CD4-positive, alpha-beta T cell treated with Interleukin-17A for 1 hour (primary cell): ENCODE data around the gene PARD3B.
"Not testable (repeated sequence)": the region's sequence is repeated elsewhere in the genome, so short reads cannot be mapped to it uniquely, and the experiment has no call there.

ENCODE experiments used
- DNase-seq: peaks from one replicate; pipeline ENCODE4 v3.0.0-alpha.2; 2020

The PARD3B gene

GRCh38 chr2:205169464-205169863, 624.2 kb downstream of the PARD3B start:
- no peak for DNase-seq

- no peak for DNase-seq
Measured at GRCh38 chr2:205170399-205170798, 625.1 kb downstream of the PARD3B start.

- no peak for DNase-seq
Measured at GRCh38 chr2:205171261-205171940, 626.1 kb downstream of the PARD3B start.

GRCh38 chr2:205175831-205176230, 630.6 kb downstream of the PARD3B start:
- no peak for DNase-seq

- DNase-seq = no peak
Measured at GRCh38 chr2:205176546-205176945, 631.3 kb downstream of the PARD3B start.

GRCh38 chr2:205177546-205177945, 632.3 kb downstream of the PARD3B start:
- DNase-seq = no peak

GRCh38 chr2:205180730-205181129, 635.5 kb downstream of the PARD3B start:
- DNase-seq = no peak

DNA sequence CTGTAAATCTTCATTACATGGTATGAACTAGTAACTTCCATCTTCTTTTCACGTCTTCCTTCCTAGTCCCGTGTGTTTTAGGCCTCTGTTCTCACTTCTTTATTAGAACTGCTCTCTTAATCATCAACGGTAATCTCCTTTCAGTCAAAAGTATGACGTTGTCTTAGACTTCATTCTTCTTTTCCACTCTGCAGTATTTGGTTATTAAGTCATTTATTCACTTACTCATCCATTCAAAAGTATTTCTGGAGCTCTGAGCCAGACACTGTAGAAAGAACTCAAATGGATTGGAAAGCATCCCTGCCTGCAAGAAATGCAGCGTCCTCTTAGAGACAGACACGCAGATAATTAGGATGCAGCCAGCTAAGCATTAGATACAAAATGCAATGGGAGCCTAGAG, 642.5 kb downstream of the PARD3B start:
- DNase-seq = no peak

GRCh38 chr2:205188239-205189138, 643.2 kb downstream of the PARD3B start:
- DNase-seq = no peak

DNA sequence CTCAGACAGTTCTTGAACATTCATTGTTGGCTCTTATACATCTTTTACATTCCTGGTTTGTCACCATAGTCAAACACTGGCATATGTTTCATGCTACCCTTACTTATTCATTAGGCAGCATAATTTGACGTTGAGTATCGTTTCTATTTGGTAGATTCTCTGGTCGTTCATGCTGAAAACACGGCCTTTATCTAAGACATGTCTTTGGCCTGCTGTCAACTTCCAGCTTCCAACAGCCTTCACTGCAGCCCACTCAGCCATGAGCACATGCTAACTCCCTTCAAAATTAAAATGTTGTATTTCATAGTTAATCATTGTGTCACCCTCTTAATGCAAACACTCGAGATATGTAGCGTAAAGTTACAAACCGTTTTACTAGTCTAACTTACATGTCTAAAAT, 644.0 kb downstream of the PARD3B start:
- DNase-seq = no peak

DNA sequence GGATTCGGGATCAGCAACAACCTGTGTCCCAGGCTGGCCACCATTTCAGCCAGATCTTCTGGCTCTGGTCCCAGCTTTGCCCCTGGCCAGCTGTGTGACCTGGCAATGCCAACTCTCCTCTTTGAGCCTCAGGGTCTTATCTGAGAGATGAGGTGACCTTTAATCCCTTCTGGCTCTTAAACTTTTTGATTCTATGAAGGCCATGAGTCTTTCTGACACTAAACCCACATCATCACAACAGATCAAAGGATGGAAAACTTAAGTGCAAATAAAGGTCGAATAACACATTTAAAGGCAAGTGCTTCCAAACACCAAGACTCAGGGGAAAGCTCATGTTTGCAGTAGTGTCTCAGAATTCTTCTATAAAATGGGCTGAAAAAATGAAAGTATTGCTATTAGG, 645.3 kb downstream of the PARD3B start:
- DNase-seq = no peak

GRCh38 chr2:205193125-205193835, 648.0 kb downstream of the PARD3B start:
- DNase-seq = no peak

DNA sequence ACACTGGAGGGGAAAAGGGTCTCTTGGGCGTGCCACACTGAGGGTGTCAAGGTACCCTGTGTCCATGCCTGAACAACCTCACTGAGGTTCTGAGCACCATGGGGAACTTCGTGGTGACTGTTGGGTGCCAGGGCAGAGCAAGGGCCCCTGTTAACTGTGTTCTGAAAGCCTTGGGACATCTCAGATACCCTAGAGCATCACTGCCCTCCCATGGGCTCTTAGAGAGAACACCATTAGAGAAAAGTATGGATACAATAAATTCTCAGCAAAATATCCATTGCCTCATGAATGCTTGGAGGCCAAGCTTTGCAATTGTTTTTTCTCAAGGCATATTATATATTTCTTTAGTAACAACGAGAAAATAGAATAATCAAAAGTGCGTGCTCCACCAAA, 648.6 kb downstream of the PARD3B start:
- DNase-seq = no peak

DNA sequence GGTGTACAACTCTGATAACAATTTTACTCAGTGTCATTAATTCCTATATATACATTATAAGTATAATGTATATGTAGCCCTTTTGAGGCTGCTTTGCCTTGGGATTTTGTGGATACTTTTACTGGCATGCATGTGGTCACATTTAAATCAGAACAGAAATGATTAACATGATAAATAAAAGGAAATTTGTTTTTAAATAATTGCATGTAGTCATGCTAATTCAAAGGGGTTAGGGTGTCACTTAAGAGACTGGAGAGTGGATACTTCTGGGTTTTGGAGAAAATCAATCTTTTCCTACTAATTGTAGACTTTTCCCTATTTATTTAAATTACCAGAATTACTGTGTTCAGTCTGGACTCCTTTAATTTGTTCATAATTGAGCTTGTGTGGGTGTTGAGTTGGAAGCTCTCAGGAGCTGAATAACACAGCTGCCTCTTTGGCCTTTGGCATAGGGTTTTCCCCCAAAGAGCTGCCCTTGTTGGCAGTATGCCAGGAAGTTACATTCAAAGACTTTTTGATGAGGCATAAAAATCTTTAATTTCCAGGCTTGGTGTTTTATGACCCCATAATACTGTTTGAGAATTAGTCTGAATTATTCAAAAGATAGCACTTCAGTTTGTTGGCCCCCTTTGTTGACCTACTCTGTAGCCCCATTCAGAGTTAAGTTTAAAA, 652.3 kb downstream of the PARD3B start:
- DNase-seq = peak; percentile 37

DNA sequence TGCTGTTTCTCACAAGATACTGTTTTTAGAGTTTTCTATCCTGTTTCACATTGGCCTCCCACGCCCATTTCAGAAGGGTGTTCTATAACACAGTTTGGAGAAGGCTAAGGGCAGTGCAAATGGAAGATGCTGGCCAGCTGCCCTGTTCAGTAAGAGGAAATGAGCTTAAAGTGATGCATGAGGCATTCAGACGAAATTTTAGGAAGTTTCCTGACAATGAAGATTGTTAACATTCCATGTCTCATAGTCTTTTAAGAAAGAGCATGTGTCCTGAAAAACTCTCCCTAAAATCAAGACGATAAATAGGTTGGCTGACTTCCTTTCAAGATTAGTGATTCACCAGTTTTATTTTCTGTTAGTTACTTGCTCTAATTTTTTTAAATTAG, 652.9 kb downstream of the PARD3B start:
- DNase-seq = no peak

- DNase-seq = no peak
Measured at GRCh38 chr2:205199165-205199850, 654.0 kb downstream of the PARD3B start.

DNA sequence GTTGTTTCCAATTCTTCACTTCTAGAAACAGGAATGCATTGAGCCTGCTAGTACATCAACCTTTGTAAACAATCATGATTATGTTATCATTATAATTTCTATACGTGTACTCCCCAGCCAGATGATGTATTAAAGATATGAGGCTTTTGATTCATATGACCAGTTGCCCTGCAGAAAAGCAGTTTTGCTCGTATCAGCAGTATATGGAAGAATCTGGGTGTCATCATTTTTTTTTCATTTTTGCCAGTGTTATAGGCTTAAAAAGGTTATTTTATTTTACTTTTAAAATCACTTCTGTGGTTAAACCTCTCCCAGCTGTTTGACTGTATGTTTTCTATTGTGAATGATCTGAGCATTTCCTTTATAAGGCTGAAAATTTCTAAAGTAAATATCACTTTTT, 665.2 kb downstream of the PARD3B start:
- no peak for DNase-seq

DNA sequence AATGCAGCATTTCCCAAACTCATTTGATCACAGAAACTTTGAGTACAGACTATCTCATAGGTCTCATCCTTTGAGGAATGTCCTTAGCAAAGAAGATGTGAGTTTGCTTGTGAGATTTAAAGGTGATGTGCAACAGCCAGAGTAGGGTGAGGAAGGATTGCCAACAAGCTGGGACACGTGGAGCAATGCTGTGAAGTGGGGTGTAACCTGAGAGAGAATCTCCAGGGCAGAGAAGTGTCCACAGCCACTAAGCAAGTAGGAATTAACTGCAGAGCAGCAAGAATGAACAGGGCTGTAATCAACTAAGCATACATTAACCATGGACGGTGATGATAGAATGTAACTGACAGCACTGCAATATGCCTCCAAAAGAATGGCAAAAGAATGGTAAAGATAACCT, 667.1 kb downstream of the PARD3B start:
- no peak for DNase-seq

GRCh38 chr2:205216092-205216491, 670.8 kb downstream of the PARD3B start:
- DNase-seq = no peak

DNA sequence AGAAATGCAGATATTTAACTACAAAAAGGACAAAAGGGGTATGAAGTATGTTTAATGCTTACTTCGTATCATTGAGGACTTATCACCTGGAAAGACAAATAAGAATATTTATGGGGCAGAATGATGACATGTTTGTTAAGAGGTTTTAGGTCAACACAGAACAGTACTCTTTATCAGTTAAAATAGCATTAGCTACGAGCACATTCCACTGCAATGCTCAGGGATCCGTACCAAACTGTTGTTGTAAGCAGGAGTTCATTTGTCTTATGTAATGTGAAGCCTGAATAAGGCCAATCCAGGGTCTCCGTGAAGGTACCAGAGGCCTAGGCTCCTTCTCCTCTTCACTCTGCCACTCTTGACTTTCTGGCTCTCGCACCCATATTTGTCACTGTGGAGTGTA, 671.3 kb downstream of the PARD3B start:
- DNase-seq = no peak

DNA sequence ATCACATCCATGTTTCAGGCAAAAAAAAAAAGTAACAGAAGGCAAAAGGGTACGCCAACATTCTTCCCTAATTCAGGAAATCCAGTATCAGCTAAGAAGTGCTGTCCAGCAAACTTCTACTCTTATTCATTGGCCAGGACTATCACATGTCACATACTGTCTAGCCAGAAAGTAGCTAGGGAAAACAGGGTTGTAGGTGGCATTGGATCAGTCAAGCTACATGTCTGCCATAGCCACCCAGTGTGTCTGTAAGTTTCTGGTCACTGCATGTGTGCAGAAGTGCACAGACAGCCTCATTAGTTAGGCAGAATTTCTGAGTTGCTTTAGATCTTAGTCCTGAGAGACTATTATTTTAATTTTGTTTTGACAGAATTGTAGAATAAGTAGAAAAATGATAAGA, 671.7 kb downstream of the PARD3B start:
- DNase-seq = no peak

DNA sequence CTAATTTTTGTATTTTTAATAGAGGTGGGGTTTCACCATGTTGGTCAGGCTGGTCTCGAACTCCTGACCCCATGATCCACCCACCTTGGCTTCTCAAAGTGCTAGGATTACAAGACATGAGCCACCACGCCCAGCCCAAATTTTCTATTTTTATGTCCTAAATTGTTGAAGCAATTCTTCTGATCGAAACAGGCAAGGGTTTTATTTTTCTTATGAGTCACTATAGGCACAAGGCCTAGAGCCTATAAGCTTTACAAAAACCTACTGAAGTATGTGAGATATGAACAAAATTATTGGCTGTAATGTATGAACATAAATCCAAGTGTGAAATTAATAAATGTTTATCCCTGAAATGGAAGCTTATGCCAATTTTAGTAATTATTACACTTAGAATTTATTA, 672.8 kb downstream of the PARD3B start:
- no peak for DNase-seq

GRCh38 chr2:205218816-205219215, 673.5 kb downstream of the PARD3B start:
- DNase-seq = not testable (repeated sequence)
